ENCODE results near the gene ACSL1. TPM values are rescaled to one million over a fixed set of nuclear protein-coding genes. Genes with fewer than 3 reads are reported as not detected.
"Not testable (repeated sequence)": the region's sequence is repeated elsewhere in the genome, so short reads cannot be mapped to it uniquely, and the experiment has no call there.

ACSL1 gene
- total RNA-seq, 1 donor: 26.2 TPM

DNA sequence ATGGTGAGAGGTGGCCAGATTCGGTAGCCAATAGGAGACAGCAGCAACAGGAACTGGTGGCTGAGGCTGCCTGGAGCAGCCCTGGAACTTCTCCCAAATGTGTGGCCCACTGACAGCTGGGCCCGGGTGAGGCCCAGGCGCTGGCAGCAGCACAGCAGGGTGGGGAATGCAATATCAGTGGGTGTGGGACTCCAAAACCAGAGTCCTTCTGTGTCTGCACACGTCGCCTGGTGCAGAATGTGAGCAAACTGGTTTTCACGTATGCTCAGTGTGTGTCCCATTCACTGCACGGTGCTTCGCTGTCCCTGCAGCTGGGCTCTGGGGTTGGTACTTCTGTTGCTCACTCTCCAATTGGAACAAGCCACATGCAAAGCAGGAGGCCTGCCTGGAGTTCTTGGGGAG is 77.5 kb downstream of the ACSL1 start:
- TF ChIP-seq, protein P1, sequence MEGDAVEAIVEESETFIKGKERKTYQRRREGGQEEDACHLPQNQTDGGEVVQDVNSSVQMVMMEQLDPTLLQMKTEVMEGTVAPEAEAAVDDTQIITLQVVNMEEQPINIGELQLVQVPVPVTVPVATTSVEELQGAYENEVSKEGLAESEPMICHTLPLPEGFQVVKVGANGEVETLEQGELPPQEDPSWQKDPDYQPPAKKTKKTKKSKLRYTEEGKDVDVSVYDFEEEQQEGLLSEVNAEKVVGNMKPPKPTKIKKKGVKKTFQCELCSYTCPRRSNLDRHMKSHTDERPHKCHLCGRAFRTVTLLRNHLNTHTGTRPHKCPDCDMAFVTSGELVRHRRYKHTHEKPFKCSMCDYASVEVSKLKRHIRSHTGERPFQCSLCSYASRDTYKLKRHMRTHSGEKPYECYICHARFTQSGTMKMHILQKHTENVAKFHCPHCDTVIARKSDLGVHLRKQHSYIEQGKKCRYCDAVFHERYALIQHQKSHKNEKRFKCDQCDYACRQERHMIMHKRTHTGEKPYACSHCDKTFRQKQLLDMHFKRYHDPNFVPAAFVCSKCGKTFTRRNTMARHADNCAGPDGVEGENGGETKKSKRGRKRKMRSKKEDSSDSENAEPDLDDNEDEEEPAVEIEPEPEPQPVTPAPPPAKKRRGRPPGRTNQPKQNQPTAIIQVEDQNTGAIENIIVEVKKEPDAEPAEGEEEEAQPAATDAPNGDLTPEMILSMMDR (IDR thresholded peaks at IDR 0.05; ENCODE audit: insufficient read depth, low read length): no peak
- DNase-seq (ENCODE audit: low read depth): peak; percentile 29
- H3K4me3 ChIP-seq (ENCODE audit: low read depth, low read length): no peak overlapping the region

DNA sequence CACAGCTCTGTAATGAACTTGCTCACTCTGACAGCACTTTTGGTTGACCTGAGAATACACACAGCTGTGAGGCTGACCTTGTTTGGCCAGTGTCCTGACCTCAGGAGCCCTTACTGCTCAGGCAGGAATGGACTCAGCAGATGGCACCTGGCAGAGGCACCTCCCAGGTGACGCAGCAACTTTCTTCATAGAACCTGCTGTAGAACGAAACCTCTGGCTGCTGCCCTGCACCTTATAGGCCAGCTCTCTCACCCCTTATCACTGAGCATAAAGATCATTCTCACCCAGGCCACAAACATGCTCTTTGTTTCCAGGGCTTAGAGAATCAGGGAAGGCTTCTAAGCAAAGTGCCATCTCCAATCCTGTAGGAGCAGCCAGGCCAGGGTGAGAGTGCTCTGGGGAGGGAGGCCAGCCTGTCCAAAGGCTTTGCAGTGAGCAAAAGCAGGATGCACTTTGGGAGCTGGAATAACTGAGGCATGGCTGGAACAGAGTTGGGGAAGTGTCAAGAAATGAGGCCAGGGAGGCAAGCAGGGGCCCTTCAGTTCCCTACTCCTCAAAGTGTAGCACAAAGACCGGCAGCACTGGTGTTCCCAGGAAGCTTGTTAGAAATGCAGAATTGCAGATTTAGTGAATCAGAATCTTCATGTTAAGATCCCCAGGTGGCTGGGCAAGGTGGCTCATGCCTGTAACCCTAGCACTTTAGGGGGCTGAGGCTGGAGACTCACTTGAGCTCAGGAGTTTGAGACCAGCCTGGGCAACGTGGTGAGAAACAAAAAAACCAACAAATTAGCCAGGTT is 78.5 kb downstream of the ACSL1 start:
- no peak for DNase-seq (ENCODE audit: low read depth)
- no peak overlapping the region for H3K4me3 ChIP-seq (ENCODE audit: low read depth, low read length)

DNA sequence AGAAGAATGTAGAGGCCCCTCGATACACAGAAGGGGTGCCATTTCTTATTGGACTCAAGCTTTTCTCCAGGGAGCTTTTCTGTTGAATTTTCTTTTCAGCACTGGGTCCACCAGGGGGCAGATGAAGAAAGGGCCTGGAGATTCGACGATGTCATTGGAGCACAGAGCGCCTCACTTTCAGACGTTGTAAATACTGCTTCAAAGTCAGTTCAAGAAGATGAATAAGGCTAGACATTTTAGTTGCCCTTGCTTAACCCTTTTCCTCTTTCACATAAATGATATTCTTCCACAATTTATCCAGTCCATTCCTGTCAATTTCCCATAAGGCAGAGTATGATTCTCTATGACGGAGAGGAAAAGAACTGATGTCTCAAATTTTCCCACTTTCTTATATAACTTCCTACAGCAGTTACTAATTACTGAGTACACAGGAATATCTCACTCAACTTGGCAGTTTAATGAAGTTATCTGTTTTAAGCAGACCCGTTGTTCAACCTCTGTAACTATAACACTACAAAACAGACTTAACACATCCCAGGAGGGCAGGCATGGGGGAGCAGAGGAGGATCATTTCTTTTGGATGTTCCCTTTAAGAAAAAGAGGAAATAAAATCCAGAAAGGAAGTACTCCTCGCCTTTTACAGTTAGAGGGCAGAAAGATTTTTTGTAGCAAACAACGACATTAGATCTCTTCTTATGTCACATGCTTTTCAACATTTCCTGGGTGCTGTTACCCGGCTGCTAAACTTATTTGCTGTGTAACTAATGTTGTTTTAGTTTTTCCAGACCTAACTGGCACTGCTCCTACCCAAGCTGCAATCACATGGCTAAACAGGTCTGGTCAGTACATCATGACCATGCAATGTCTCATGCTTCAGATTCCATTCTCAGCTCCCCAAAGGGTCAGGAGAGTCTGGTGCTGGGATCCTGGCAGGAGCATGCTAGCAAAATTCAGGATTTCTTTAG is 79.7 kb downstream of the ACSL1 start:
- peak; percentile 98 for DNase-seq (ENCODE audit: low read depth)
- TF ChIP-seq, protein P1 (IDR thresholded peaks at IDR 0.05; ENCODE audit: insufficient read depth, low read length): peak; percentile 89
- no peak overlapping the region for H3K4me3 ChIP-seq (ENCODE audit: low read depth, low read length)

More for the DNA sequence above, 78.5 kb downstream of the ACSL1 start:
- TF ChIP-seq, protein P1 (IDR thresholded peaks at IDR 0.05; ENCODE audit: insufficient read depth, low read length): no peak

- TF ChIP-seq, protein P1 (IDR thresholded peaks at IDR 0.05; ENCODE audit: insufficient read depth, low read length): no peak
Measured at GRCh38 chr4:184744236-184744635, 81.5 kb downstream of the ACSL1 start.

GRCh38 chr4:184743650-184744049 is 82.1 kb downstream of the ACSL1 start:
- DNase-seq (ENCODE audit: low read depth): no peak
- TF ChIP-seq, protein P1 (IDR thresholded peaks at IDR 0.05; ENCODE audit: insufficient read depth, low read length): no peak
- no peak overlapping the region for H3K4me3 ChIP-seq (ENCODE audit: low read depth, low read length)

More at GRCh38 chr4:184744236-184744635, 81.5 kb downstream of the ACSL1 start:
- DNase-seq (ENCODE audit: low read depth): no peak
- H3K4me3 ChIP-seq (ENCODE audit: low read depth, low read length): no peak overlapping the region

GRCh38 chr4:184741651-184742050 is 84.1 kb downstream of the ACSL1 start:
- not testable (repeated sequence) for DNase-seq (ENCODE audit: low read depth); H3K4me3 ChIP-seq (ENCODE audit: low read depth, low read length)

GRCh38 chr4:184740980-184741391 is 84.8 kb downstream of the ACSL1 start:
- no peak overlapping the region for H3K4me3 ChIP-seq (ENCODE audit: low read depth, low read length)
- DNase-seq (ENCODE audit: low read depth): no peak
- TF ChIP-seq, protein P1 (IDR thresholded peaks at IDR 0.05; ENCODE audit: insufficient read depth, low read length): no peak

- DNase-seq (ENCODE audit: low read depth); H3K4me3 ChIP-seq (ENCODE audit: low read depth, low read length): not testable (repeated sequence)
Measured at GRCh38 chr4:184739575-184739974, 86.2 kb downstream of the ACSL1 start.

Data from fibroblast of the aortic adventitia (primary cell).